Measurements from ENCODE around the gene CLEC4C.
"Not testable (repeated sequence)": the region's sequence is repeated elsewhere in the genome, so short reads cannot be mapped to it uniquely, and the experiment has no call there.

- not testable (repeated sequence) for TF ChIP-seq CTCF (IDR thresholded peaks at IDR 0.05); POLR2A (IDR thresholded peaks at IDR 0.05); POLR2AphosphoS5 (IDR thresholded peaks at IDR 0.05; ENCODE audit: insufficient read depth in 1 of 2, low read depth in 1 of 2)
Observed at GRCh38 chr12:7751941-7752922, 5.1 kb upstream of the CLEC4C start.

All from vagina (tissue), 2 donors.